Kidney (tissue), 14 donors: ENCODE measurements around the gene APC2. TPM values are rescaled to one million over a fixed set of nuclear protein-coding genes. Genes with fewer than 3 reads are reported as not detected.
A peak's percentile ranks its signal among the peaks of the same experiment; 100 is the strongest.

ENCODE experiments used
- DNase-seq, 5 donors: peaks; one replicate each; pipeline ENCODE4 v3.0.0-alpha.2; 2013 to 2020
- FAIRE-seq: peaks from 2 replicates; lab custom pipeline; 2012; peaks lifted over from hg19 to GRCh38; lab: Jason Lieb, UNC
- H3K27ac ChIP-seq, 2 donors: one replicate each; pipeline ENCODE4 v1.7.0; 2013; ENCODE audit warnings: low read depth in 2 of 2, low read length in 2 of 2, inconsistent platforms in 1 of 2
- H3K27me3 ChIP-seq: one replicate; pipeline ENCODE4 v1.7.1; 2013; ENCODE audit warnings: low read length, inconsistent platforms; ENCODE audit not compliant: control insufficient read depth, insufficient read depth
- H3K36me3 ChIP-seq, 3 donors: one replicate each; pipeline versions ENCODE4 v1.7.0 to v1.7.1; 2013; ENCODE audit warnings: low read length in 3 of 3, control low read depth in 1 of 3, inconsistent platforms in 1 of 3; ENCODE audit not compliant: insufficient read depth in 3 of 3, control insufficient read depth in 2 of 3
- H3K4me1 ChIP-seq, 3 donors: one replicate each; pipeline versions ENCODE4 v1.7.0 to v1.7.1; 2013; ENCODE audit warnings: low read length in 3 of 3, inconsistent platforms in 1 of 3, low read depth in 1 of 3; ENCODE audit not compliant: control insufficient read depth in 2 of 3, insufficient read depth in 2 of 3
- H3K4me3 ChIP-seq, 3 donors: one replicate each; pipeline versions ENCODE4 v1.7.0 to v1.8.1; 2013; ENCODE audit warnings: low read length in 3 of 3, control low read depth in 1 of 3, inconsistent platforms in 1 of 3
- H3K9ac ChIP-seq, 3 donors: one replicate each; pipeline versions ENCODE4 v1.7.0 to v1.7.1; 2013; ENCODE audit warnings: low read length in 3 of 3, control low read depth in 1 of 3, inconsistent platforms in 1 of 3
- H3K9me3 ChIP-seq, 3 donors: one replicate each; pipeline versions ENCODE4 v1.7.0 to v1.7.1; 2013; ENCODE audit warnings: low read length in 3 of 3, control low read depth in 1 of 3, inconsistent platforms in 1 of 3; ENCODE audit not compliant: control insufficient read depth in 2 of 3, insufficient read depth in 1 of 3
- CTCF ChIP-seq: IDR thresholded peaks from 3 replicates; pipeline ENCODE4 v1.5.1; 2012; ENCODE audit warnings: mild to moderate bottlenecking, moderate library complexity, borderline replicate concordance; ENCODE audit not compliant: insufficient read depth; ENCODE audit errors: extremely low read depth
- intact Hi-C: fragments of 100-400 bp; cut with DNase I; formaldehyde crosslinking; loops from one replicate; pipeline ENCODE4 v1.11.1; 2022
- polyA plus RNA-seq: library from polyadenylated mRNA; stranded (reverse); fragments of 350-450 nt; fragmentation: Illumina TruSeq; extraction: RNeasy Lipid Tissue Mini Kit (QIAGEN cat#74804); gene quantifications from one replicate; pipeline ENCODE4 v1.2.3, GENCODE V29; 2014; ENCODE audit warnings: low read depth, low replicate concordance; ENCODE audit not compliant: insufficient read depth
- total RNA-seq: library from RNA; stranded (reverse); fragmentation: NEBNext Ultra II Directional; extraction: Animal tissue kit (Norgen Biotek cat#: 25700); gene quantifications from one replicate; pipeline ENCODE4 v1.2.1, GENCODE V29; 2021
- donor health status: control.
- donor health status: control.
- donor health status: control.
- donor health status: control.
- donor health status: control.
- donor health status: DM: yes; HTN: yes; CAD: no.
- donor health status: Normal renal cell carcinoma (clear cell type).

APC2 gene
- total and polyA plus RNA-seq, 2 donors from 2014 or later, result 0.25 TPM; not detected in 1

DNA sequence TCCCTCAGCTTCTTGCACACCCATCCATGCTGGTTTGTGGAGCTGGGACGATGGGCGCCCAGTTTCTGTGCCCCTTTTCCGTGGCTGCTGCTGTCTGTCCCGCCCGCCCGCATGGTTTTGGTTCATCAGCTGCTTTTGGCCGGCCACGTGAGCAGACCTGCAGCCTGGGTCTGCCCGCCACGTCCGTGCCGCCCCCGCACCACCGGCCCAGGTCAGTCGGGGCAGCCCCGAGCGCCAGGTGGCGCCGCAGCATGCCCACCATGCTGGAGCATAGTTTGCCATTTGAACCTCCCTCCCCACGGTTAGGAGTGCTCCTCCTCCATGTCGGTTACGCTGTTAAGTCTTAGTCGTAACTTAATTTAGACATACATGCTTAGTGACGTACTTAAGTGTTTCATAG lies 27.0 kb upstream of the APC2 start:
- DNase-seq (peak in 1 of 5 donors; percentile 71), FAIRE-seq (no peak)
- Histone ChIP-seq H3K36me3 (peaks cover 4 to 55% (median 30%) of the 10 kb centered on the region in 3 donors), H3K27me3 (no peaks in the 10 kb centered on the region), H3K9ac (no peak overlapping the region), H3K4me3 (no peak overlapping the region), H3K9me3 (no peaks in the 10 kb centered on the region), H3K4me1 (peaks cover 0 to 29% (median 27%) of the 10 kb centered on the region in 3 donors), H3K27ac (peak overlapping the region in 1 of 2 donors; percentile 64)
- no peak for TF ChIP-seq CTCF
- intact Hi-C loops, result no loop called here

DNA sequence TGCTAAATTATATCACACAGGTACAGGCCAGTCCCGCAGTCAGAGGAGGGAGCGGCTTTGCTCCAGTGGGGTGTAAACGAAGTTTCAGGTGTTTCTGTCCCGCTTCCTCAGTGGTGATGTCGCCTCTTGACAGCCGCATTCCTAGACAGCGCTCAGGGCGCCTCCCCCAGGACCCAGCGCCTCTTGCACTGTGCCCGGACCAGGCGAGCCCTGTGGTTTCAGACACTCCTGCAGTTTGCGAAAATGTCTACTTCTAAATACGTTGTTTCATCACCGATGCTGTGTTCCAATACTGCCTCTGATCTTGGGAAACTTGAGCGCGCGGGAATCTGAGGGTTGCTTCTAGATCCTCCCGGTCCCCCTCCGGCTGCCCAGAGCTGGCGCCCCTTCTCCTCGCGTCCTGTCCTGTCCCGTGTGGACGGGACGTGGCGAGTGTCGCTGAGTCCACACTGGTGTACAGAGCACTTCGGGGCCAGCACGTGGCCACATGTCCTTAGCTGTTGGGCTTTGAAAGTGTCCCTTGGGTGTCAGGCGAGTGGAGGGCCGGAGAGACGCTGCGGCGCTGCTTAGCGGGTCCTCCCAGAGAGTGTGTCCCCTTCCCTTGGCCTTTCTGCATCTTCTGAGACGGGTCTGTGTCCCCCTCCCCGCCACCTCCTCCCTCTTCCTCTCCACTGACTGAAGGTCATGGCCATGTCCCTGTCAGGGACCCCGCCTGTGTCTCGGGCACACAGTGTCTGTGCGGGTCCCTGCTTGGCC lies 26.3 kb upstream of the APC2 start:
- peaks cover 4 to 55% (median 30%) of the 10 kb centered on the region in 3 donors for H3K36me3 ChIP-seq
- FAIRE-seq, result no peak
- peak overlapping the region in 1 of 2 donors; percentile 64 for H3K27ac ChIP-seq
- no peaks in the 10 kb centered on the region for H3K9me3 ChIP-seq
- DNase-seq, result peak in 2 of 5 donors; percentile 57 to 58
- H3K27me3 ChIP-seq, result no peaks in the 10 kb centered on the region
- TF ChIP-seq CTCF, result no peak
- H3K4me3 ChIP-seq, result no peak overlapping the region
- intact Hi-C loops, result no loop called here
- H3K9ac ChIP-seq, result no peak overlapping the region
- H3K4me1 ChIP-seq, result peaks cover 0 to 25% (median 25%) of the 10 kb centered on the region in 3 donors

DNA sequence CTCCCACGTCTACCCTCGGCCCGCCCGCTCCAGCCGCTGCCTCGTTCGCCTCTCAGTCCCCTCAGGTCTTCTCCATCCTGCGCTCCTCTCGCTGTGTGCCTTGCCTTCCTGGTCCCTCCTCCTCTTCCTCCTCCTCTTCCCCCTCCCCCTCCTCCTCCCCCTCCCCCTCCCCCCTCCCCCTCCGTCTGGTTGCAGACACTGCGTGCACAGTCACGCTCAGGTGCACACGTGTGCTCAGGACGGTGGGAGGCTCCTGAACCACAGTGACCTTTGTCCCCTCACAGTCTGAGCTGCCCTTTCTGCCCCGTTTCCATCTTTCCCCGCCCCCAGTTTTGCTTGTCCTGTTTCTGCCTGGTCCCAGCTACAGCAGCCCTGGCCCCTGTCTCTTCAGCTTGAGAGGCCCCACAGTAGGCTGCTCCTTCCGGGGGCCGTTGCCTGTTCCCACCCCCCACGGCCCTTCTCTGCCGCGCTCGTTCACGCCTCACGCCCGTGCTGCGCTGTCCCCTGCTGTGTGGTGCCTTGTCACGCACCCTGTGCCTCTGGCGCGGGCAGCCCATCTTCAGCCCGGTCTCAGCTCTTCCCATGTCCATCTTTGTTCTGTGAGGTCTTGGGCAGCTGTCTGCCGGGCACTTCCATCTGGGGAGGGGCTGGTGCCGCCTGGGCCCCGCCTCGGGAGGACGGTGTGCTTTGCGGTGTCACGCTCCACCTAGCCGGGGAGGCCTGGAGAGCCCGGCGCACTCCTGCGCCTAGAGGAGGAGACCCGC lies 25.5 kb upstream of the APC2 start:
- no peaks in the 10 kb centered on the region for H3K9me3 ChIP-seq
- no peak overlapping the region for H3K9ac ChIP-seq
- peak in 4 of 5 donors; percentile 70 to 85 (median 76) for DNase-seq
- H3K27ac ChIP-seq, result peak overlapping the region; percentile 18 to 71
- no peak overlapping the region for H3K4me3 ChIP-seq
- H3K27me3 ChIP-seq, result no peaks in the 10 kb centered on the region
- FAIRE-seq, result no peak
- H3K4me1 ChIP-seq, result peaks cover 0 to 25% (median 25%) of the 10 kb centered on the region in 3 donors
- intact Hi-C loops, result no loop called here
- peaks cover 4 to 52% (median 25%) of the 10 kb centered on the region in 3 donors for H3K36me3 ChIP-seq
- no peak for TF ChIP-seq CTCF
